Activated CD4-positive, alpha-beta T cell treated with anti-CD3 and anti-CD28 coated beads for 1 hour (primary cell): ENCODE data around the gene DMD.
"Not testable (repeated sequence)": the region's sequence is repeated elsewhere in the genome, so short reads cannot be mapped to it uniquely, and the experiment has no call there.

ENCODE experiments used
- DNase-seq: peaks from one replicate; pipeline ENCODE4 v3.0.0-alpha.2; 2020

Gene DMD

DNA sequence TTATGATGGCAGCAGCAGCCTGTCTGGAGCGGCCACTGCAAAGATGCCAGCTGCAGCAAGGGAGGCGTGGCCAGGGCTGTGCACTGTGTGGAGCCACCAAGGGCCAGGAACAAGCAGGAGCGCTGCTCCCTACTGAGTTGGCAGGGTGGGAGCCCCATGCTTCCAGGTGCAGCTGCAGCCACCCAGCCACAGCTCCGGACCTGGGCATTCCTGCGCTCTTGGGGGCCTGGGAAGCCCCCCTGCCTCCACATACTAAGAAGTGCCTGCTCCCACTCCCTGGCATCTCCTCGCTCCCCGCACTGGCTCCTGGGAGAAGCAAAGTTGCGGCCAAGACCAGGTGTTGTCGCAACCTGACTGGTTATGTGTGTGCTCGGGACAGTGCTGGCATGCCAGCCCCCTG is 619.8 kb downstream of the DMD start:
- DNase-seq: no peak

DNA sequence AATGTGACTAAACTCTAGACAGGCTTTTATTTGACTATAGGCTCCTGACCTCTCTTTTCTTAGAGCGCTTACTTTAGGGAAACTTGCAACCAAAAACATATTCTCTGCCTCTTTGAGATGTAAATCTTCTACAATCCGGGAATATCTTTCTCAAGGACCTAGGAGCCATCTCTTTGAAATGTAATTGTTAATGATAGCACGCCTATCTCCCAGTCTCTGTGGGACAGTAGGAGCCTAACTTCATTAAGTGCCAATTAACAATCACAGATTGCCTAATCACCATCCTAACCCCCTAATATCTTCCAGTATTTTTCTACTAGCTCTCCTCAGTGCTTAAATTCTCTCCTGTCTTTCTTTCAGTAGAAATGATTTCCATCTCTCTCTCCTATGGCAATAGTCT is 628.6 kb downstream of the DMD start:
- DNase-seq: no peak

GRCh38 chrX:32576885-32577284 is 634.5 kb downstream of the DMD start:
- DNase-seq: no peak

DNA sequence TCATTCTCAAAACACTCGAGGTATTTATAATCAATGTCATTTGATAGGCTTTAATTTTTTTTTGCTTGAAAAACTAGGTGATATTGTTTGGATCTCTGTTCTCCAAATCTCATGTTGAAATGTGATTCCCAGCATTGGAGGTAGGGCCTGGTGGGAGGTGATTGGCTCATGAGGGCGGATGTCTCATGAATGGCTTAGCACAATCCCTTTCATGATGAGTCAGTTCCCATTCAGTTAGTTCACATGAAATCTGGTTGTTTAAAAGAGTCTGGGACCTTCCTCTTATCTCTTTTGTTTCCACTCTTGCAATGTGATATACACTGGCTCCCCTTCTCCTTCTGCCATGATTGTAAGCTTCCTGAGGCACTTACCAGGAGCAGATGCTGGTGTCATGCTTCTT is 638.7 kb downstream of the DMD start:
- DNase-seq: no peak

GRCh38 chrX:32571579-32571978 is 639.8 kb downstream of the DMD start:
- no peak for DNase-seq

DNA sequence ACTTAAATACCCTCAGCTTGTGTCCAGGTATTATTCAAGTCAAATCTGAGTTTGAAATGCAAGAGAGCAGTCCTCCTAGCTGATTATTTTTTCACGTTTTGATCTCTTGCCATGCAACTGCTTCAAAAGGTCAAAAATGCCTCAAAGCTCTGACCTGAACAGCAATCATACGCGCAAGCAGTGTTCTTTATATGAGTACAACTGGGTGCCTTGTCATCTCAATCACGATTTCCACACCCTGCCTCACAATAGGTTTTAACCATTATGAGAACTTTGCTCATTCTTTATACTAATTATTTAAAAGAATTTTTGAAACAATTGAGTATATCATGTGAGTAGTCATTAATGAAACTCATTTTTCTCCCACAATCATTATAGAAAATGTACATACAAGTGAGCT is 649.1 kb downstream of the DMD start:
- no peak for DNase-seq

DNA sequence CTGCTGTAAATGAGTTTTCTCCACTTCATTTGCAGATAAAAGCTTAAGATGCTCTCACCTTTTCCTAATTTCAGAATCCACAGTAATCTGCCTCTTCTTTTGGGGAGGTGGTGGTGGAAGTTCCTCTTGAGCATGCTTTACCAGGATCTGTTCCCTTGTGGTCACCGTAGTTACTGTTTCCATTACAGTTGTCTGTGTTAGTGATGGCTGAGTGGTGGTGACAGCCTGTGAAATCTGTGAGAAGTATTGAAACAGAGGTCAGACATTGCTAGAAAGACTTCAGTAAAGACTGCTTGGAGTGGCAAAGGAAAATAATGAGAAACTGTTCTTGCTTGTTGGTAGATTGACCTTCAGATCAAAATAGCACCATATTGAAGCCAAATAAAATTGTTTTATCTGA is 666.2 kb downstream of the DMD start:
- DNase-seq: no peak

DNA sequence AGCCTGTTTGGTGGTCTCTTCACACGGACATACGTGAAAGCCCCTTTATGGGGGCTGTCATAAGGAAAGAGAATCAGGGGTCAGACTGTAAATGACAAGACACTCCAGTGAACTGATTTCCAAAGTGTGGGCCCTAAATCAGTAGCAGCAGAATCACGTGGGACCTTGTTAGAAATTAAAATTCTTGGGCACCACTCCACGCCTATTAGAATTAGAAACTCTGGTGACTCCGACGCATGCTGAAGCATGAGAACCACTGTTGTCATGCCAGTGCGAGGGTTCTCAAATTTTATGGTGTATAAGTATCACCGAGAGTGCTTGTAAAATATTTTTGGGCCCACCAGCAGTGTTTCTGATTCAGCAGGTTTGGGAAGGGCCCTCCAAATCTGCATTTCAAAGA is 672.8 kb downstream of the DMD start:
- no peak for DNase-seq

- no peak for DNase-seq
These were observed 677.5 kb downstream of the DMD start for GRCh38 chrX:32533848-32534247.

- DNase-seq: no peak
These were observed 679.1 kb downstream of the DMD start for GRCh38 chrX:32532262-32532661.

GRCh38 chrX:32530802-32531403 is 680.4 kb downstream of the DMD start:
- no peak for DNase-seq

DNA sequence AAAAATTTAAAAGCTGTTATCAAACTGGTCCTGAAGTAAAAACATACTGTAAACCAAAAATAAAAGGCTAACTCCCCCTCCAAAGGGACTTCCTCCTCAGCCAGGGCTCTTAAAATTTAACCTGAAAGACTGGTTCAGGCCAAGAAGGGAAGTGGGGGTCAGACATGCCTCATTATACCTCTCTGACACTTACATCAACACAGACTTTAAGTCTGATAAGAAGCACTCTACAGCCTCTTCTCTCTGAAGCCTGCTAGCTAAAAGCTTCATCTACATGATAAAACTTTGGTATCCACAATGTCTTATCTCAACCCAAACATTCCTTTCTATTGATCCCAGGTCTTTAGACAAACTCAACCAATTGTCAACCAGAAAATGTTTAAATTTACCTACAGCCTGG is 682.9 kb downstream of the DMD start:
- not testable (repeated sequence) for DNase-seq

DNA sequence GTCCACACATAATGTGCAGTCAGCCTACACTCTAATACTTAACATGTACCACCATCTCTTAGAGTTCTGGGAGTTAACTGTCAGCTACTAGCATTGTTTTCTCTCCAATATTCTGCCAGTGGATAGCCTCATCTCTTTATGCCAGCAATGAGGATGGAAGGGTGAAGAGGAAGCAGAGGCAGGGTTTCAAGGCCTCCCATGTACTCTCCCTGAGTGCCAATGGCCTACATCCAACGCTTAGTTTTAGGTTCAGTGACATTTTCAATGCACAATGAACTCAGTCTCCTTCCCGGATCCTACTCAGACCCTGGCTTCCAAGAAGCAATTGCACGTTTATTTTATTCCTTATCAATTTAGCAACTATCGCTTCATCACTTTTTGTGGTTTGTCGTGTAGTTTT is 686.1 kb downstream of the DMD start:
- no peak for DNase-seq

- DNase-seq: no peak
These were observed 687.0 kb downstream of the DMD start for GRCh38 chrX:32524385-32524784.

- no peak for DNase-seq
These were observed 690.6 kb downstream of the DMD start for GRCh38 chrX:32520789-32521188.

- no peak for DNase-seq
These were observed 696.4 kb downstream of the DMD start for GRCh38 chrX:32514986-32515385.

DNA sequence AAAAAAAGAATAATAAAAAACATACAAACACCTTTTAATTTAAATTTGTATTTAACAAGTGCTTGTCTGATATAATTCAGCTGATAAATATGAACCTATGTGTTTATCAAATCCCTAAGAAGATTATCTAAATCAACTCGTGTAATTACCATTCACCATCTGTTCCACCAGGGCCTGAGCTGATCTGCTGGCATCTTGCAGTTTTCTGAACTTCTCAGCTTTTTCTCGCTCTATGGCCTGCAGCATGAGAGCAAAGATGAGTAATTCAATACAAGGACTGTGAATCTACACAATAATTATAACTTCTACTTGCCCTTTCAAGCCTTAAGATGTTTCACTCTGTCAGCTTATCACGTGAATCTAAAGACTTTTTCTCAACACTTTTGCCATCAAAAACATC is 709.7 kb downstream of the DMD start:
- no peak for DNase-seq

DNA sequence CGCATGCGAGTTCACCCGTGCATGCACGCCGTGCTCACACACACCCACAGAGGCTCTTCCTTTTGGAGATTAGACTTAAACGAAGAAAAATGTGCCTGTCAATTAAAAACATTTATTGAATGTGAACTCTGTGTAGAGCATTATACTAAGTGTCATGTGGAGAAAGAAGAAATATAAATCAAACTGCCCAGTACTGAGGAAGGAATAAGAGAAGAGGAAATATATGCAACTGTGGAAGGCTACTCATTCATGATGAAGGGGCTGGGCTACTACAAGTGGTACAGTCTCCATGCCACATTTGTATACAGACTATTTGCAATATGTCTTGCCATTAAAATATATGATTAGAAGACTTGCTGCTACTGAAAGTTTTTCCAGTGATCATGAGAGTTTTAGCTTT is 714.7 kb downstream of the DMD start:
- DNase-seq: no peak

GRCh38 chrX:32495855-32496254 is 715.5 kb downstream of the DMD start:
- DNase-seq: no peak

DNA sequence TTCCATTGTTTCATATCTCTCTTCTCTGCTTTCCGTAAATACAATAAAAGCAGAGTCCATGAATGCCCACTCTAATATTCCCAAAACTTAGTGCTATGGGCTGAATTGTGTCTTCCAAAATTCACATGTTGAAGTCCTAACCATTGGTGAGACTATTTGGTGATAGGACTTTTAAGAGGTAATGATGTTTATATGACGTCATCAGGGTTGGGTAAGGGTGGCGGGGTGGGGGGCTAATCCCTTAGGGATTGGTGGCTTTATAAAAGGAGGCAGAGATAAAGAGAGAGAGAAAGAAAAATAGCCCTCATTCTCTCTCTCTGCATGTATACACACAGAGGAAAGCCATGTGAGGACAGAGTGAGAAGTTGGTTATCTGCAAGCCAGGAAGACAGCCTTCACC is 722.2 kb downstream of the DMD start:
- DNase-seq: no peak

DNA sequence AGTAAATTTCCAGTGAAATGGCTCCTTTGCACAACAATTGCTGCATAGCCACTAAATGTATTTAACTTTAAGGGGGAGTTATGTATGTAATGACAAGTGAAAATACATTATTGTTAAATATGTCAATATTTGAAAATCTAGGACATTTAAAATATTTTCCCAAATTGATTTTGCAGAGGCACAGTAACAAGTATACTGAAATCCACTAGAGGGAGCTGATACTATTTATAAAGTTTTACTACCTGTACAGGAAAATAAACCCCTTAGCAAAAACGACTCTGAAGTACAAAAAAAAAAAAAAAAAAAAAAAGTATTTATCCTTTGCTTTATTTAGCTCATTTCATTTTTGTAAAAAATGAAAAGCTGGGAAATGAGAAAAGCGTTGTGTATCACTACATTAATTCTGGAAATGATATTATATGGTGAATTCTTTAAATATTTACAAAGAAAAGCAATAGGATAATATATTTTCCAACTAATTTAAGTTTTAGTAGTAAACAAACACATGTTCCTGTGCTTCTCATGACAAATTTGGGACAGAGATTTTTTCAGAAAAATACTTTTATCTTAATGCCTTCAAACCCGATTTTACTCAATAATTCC is 727.7 kb downstream of the DMD start:
- no peak for DNase-seq

GRCh38 chrX:32480019-32480418 is 731.3 kb downstream of the DMD start:
- DNase-seq: no peak

GRCh38 chrX:32472364-32472763 is 739.0 kb downstream of the DMD start:
- DNase-seq: no peak

DNA sequence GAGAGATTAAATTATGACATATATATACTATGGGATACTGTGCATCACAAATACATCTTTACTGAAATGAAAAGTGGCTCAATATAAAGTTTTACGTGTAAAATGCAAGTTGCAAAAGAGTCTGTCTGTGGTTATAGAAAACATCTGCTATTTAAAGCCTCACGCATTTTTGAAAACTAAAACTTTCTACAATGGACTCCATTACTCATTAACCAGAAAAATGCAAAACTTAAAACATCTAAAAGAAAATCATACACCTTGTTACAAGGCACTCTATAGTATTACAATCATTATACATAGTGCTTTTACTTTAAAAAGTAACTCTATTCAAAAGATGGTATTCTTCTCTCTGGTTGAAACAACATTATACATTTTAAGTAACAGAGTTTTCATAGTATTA is 755.6 kb downstream of the DMD start:
- no peak for DNase-seq

- no peak for DNase-seq
These were observed 759.2 kb downstream of the DMD start for GRCh38 chrX:32451954-32452695.
